ENCODE data around the gene HNMT. TPM values are rescaled to one million over a fixed set of nuclear protein-coding genes. Genes with fewer than 3 reads are reported as not detected.

The HNMT gene
- total RNA-seq, 1 experiment from 2014 or later: 3.1 TPM

- H3K27ac Mint-ChIP-seq: no peak overlapping the region
- H3K27me3 Mint-ChIP-seq (ENCODE audit: low read depth): no peaks in the 10 kb centered on the region
- no peak overlapping the region for H3K4me3 Mint-ChIP-seq
- no peaks in the 10 kb centered on the region for H3K36me3 Mint-ChIP-seq
- DNase-seq (ENCODE audit: low spot score) (no peak), ATAC-seq (no peak)
- ChIA-PET CTCF (interaction anchor here (1.4 kb wide), 1 partner anchor 890 kb away, joined by 7 read pairs; no protein-coding TSS in a partner anchor), POLR2A (no interaction called here)
- H3K4me1 Mint-ChIP-seq: no peaks in the 10 kb centered on the region
- no peaks in the 10 kb centered on the region for H3K9me3 Mint-ChIP-seq
- TF ChIP-seq FOXJ3 (CRISPR knock-in tag; IDR thresholded peaks at IDR 0.05; ENCODE audit: borderline replicate concordance) (no peak), TCF7 (CRISPR knock-in tag; IDR thresholded peaks at IDR 0.05; ENCODE audit: low read depth) (no peak), STAT6 (CRISPR knock-in tag; conservative IDR thresholded peaks at IDR 0.05; ENCODE audit: low read depth) (no peak), USF2 (CRISPR knock-in tag; IDR thresholded peaks at IDR 0.05) (no peak), ZNF671 (CRISPR knock-in tag; IDR thresholded peaks at IDR 0.05) (no peak), ZNF263 (CRISPR knock-in tag; IDR thresholded peaks at IDR 0.05; ENCODE audit: low read depth) (no peak), PREB (CRISPR knock-in tag; IDR thresholded peaks at IDR 0.05; ENCODE audit: borderline replicate concordance) (no peak), ZNF396 (CRISPR knock-in tag; IDR thresholded peaks at IDR 0.05; ENCODE audit: borderline replicate concordance) (no peak), NR3C1 (CRISPR knock-in tag; conservative IDR thresholded peaks at IDR 0.05; ENCODE audit: low read depth) (no peak), ZNF416 (CRISPR knock-in tag; IDR thresholded peaks at IDR 0.05) (no peak), ZNF532 (CRISPR knock-in tag; IDR thresholded peaks at IDR 0.05; ENCODE audit: borderline replicate concordance) (no peak), KAT7 (CRISPR knock-in tag; IDR thresholded peaks at IDR 0.05; ENCODE audit: borderline replicate concordance) (no peak), HMGA2 (CRISPR knock-in tag; IDR thresholded peaks at IDR 0.05) (no peak), ZNF281 (CRISPR knock-in tag; IDR thresholded peaks at IDR 0.05) (no peak), OVOL2 (CRISPR knock-in tag; IDR thresholded peaks at IDR 0.05; ENCODE audit: borderline replicate concordance) (no peak), FOXP4 (CRISPR knock-in tag; IDR thresholded peaks at IDR 0.05) (no peak), MXD4 (CRISPR knock-in tag; IDR thresholded peaks at IDR 0.05; ENCODE audit: borderline replicate concordance) (no peak), FOXK1 (CRISPR knock-in tag; IDR thresholded peaks at IDR 0.05) (no peak), ATF2 (CRISPR knock-in tag; IDR thresholded peaks at IDR 0.05; ENCODE audit: borderline replicate concordance, low read depth) (no peak)
Observed at GRCh38 chr2:137937246-137937645, 27.0 kb upstream of the HNMT start.

Measured in WTC11 (cell line).